ENCODE results near the gene MS4A15. TPM values are rescaled to one million over a fixed set of nuclear protein-coding genes. Genes with fewer than 3 reads are reported as not detected.
"Not testable (repeated sequence)": the region's sequence is repeated elsewhere in the genome, so short reads cannot be mapped to it uniquely, and the experiment has no call there.

MS4A15 gene
- total RNA-seq, 4 donors from 2014 or later, result not detected

DNA sequence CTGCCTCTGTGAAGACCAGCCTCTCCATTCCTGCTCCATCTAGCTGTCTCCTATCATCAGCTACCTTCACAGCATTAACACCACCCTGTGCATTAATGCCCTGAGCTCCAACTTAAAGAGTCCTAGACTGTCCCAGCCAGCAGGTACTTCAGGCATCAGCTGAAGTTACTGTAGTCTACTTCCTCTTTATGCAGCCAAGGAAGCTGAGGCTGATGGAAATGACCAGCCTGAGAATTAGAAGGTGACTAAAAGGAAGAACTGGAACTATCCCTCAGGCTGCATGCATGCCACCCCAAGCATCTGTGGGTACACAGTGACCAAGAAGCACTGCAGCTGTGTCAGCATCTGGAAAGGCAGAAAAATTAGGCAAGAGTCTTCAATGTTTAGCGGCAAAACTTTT lies 56.7 kb downstream of the MS4A15 start:
- no peak for TF ChIP-seq POLR2A (IDR thresholded peaks at IDR 0.05)
- TF ChIP-seq, protein P1, sequence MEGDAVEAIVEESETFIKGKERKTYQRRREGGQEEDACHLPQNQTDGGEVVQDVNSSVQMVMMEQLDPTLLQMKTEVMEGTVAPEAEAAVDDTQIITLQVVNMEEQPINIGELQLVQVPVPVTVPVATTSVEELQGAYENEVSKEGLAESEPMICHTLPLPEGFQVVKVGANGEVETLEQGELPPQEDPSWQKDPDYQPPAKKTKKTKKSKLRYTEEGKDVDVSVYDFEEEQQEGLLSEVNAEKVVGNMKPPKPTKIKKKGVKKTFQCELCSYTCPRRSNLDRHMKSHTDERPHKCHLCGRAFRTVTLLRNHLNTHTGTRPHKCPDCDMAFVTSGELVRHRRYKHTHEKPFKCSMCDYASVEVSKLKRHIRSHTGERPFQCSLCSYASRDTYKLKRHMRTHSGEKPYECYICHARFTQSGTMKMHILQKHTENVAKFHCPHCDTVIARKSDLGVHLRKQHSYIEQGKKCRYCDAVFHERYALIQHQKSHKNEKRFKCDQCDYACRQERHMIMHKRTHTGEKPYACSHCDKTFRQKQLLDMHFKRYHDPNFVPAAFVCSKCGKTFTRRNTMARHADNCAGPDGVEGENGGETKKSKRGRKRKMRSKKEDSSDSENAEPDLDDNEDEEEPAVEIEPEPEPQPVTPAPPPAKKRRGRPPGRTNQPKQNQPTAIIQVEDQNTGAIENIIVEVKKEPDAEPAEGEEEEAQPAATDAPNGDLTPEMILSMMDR (IDR thresholded peaks at IDR 0.05), result no peak
- intact Hi-C loops (cut with DNase I; ENCODE audit: low total_unique reads), result no loop called here
- no peak overlapping the region for H3K4me3 ChIP-seq (ENCODE audit: low read depth, poor library complexity, severe bottlenecking)
- no peak for DNase-seq (ENCODE audit: low spot score in 2 of 2)
- 84 to 92% methylated on average over 1 of the region's 1 CpG for WGBS, 2 donors

DNA sequence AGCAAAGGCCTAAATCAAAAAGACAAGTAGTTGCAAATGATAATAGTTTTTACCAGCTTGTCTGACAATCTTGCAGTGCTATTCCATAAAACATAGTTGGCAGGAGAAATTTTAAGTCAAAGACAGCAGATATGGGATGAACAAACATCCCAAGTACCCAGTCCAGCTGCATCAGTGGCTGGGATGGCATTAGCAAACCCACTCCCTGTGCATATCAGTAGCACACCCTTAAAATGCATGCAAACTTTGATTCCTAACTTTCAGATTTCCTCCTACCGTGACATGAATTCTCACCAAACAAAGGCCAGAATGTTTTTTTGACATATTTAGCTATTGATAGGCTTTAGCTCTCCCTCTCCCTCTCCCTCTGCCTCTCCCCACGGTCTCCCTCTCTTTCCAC lies 57.4 kb downstream of the MS4A15 start:
- H3K4me3 ChIP-seq (ENCODE audit: low read depth, poor library complexity, severe bottlenecking), result no peak overlapping the region
- 83 to 90% methylated on average over 2 of the region's 2 CpGs for WGBS, 2 donors
- no peak for DNase-seq (ENCODE audit: low spot score in 2 of 2)

DNA sequence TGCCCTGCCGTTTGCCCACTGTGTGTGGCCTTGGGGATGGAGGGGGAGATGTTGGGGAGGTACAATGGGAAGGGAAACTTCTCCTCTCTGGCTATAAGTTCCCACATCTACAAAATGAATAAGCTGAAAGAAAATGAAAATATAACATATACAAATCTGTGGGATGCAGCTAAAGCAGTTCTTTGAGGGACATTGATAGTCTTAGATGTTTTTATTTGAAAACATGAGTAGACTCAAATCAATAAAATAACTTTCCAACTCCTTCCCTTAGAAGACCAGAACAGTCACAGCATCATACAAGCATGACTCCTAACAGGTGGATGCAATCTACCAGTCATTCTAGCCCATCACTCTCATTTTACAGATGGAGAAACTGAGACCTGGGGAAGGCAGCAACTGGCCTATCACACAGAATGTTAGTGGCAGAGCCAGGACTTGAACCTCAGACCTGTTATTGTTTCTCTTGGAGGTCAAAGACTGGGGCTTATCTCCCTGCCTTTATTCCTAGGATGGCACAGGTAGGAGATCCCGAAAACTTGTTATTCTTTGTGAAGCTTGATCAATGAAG lies 60.0 kb downstream of the MS4A15 start:
- WGBS, 2 donors, result 94% methylated on average over 2 of the region's 2 CpGs
- TF ChIP-seq, protein P1 (IDR thresholded peaks at IDR 0.05), result no peak
- no peak for TF ChIP-seq POLR2A (IDR thresholded peaks at IDR 0.05)
- intact Hi-C loops (cut with DNase I; ENCODE audit: low total_unique reads), result no loop called here
- DNase-seq (ENCODE audit: low spot score in 2 of 2), result no peak
- no peak overlapping the region for H3K4me3 ChIP-seq (ENCODE audit: low read depth, poor library complexity, severe bottlenecking)

More for the DNA sequence above, 57.4 kb downstream of the MS4A15 start:
- TF ChIP-seq, protein P1 (IDR thresholded peaks at IDR 0.05), result no peak
- TF ChIP-seq POLR2A (IDR thresholded peaks at IDR 0.05), result no peak
- intact Hi-C loops (cut with DNase I; ENCODE audit: low total_unique reads), result no loop called here

DNA sequence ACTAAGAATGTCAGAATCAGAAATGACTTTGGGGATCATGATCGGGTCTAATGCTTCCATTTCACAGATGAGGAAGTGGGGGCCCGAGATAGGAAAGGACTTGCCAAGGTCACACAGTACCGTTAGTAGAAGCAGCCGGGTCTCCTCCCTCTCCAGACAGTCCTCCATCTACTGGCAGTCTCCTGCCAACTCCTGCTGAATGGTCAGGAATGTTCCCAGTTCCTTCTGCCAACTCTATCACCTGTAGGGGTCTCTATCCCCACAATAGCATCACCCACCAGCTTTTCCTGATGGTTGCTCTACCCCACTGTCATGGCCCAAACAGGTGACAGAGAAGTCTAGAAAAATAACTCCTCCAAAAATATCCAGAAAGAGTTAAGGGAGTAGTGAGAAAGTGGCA lies 61.4 kb downstream of the MS4A15 start:
- no peak overlapping the region for H3K4me3 ChIP-seq (ENCODE audit: low read depth, poor library complexity, severe bottlenecking)
- intact Hi-C loops (cut with DNase I; ENCODE audit: low total_unique reads), result no loop called here
- WGBS, 2 donors, result 74 to 76% methylated on average over 4 of the region's 4 CpGs
- TF ChIP-seq POLR2A (IDR thresholded peaks at IDR 0.05), result no peak
- TF ChIP-seq, protein P1 (IDR thresholded peaks at IDR 0.05), result no peak
- DNase-seq (ENCODE audit: low spot score in 2 of 2), result no peak

DNA sequence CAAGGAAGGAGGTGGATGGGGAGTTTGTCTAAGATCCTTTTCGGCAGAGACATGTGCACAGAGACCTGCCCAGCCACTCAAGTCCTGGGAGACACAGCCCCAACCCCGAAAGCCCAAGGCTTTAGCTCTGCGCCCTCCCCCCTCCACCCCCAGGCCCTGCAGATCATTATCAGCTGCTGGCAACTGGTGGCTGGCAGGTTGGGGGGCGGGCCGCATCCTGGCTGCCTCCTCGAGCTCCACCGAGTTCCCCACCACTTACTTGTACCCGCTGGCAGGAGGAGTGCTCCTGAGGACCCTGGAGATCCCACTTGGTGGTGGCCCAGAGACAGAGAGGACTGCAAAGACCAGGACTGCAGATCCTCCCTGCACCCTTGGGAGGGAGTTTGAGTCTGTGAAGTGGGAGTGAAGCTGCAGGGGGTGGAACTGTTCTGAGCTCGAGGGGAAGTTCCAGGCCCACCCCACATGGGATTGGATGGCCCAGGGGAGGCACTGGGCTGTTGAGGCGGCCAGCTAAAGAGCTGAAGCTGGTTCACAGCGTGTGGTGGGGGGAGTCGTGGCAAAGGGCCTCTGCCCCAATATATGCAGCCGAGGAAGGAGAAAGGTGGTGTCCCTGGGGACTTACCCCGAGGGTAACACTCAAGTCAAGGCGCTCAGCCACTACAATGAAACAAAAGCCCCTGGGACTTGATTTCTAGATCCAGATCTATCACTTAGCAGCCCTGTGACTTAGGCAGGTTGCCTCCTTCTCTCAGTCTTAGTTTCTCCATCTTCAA lies 65.3 kb downstream of the MS4A15 start:
- DNase-seq (ENCODE audit: low spot score in 2 of 2), result no peak
- WGBS, 2 donors, result 45 to 66% methylated on average over 10 to 14 of the region's 15 CpGs
- intact Hi-C loops (cut with DNase I; ENCODE audit: low total_unique reads), result loop anchor here (10.0 kb wide), 1 partner anchor 363 kb away; no protein-coding TSS in a partner anchor
- H3K4me3 ChIP-seq (ENCODE audit: low read depth, poor library complexity, severe bottlenecking), result no peak overlapping the region
- TF ChIP-seq POLR2A (IDR thresholded peaks at IDR 0.05), result no peak
- TF ChIP-seq, protein P1 (IDR thresholded peaks at IDR 0.05), result no peak

DNA sequence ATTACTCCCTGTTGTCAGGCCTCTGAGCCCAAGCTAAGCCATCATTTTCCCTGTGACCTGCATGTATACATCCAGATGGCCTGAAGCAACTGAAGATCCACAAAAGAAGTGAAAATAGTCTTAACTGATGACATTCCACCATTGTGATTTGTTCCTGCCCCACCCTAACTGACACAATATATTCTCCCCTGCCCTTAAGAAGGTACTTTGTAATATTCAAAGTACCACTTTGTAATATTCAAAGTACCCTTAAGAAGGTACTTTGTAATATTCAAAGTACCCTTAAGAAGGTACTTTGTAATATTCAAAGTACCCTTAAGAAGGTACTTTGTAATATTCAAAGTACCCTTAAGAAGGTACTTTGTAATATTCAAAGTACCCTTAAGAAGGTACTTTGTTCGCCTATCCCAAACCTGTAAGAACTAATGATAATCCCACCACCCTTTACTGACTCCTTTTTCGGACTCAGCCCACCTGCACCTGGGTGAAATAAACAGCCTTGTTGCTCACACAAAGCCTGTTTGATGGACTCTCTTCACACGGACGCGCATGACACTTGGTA lies 67.2 kb downstream of the MS4A15 start:
- WGBS, 2 donors, result 95% methylated on average over 5 of the region's 5 CpGs
- intact Hi-C loops (cut with DNase I; ENCODE audit: low total_unique reads), result loop anchor here (10.0 kb wide), 1 partner anchor 361 kb away; no protein-coding TSS in a partner anchor
- not testable (repeated sequence) for DNase-seq (ENCODE audit: low spot score in 2 of 2); H3K4me3 ChIP-seq (ENCODE audit: low read depth, poor library complexity, severe bottlenecking)
